Upper lobe of left lung (tissue), 6 donors: Measurements from ENCODE around the gene CYTIP. TPM values are rescaled to one million over a fixed set of nuclear protein-coding genes. Genes with fewer than 3 reads are reported as not detected.

Source experiments
- ATAC-seq, 2 donors: fragments of 200-7000 bp; cut with Tn5 transposase; one replicate each; pipeline ENCODE4 v1.9.1; 2022; ENCODE audit warnings: mild to moderate bottlenecking in 2 of 2, moderate library complexity in 2 of 2; ENCODE audit not compliant: low FRiP score in 2 of 2
- DNase-seq, 2 donors: peaks; one replicate each; pipeline ENCODE4 v3.0.0-alpha.2; 2019 to 2020
- H3K27ac ChIP-seq, 4 donors: fragments of 200-600 bp; sonication (generic); one replicate each; pipeline ENCODE4 v1.5.1; 2016 to 2019
- H3K27me3 ChIP-seq, 4 donors: fragments of 200-600 bp; sonication (generic); one replicate each; pipeline ENCODE4 v1.5.1; 2017 to 2019
- H3K36me3 ChIP-seq, 4 donors: fragments of 200-600 bp; sonication (generic); one replicate each; pipeline ENCODE4 v1.5.1; 2016 to 2019
- H3K4me1 ChIP-seq, 4 donors: fragments of 200-600 bp; sonication (generic); one replicate each; pipeline ENCODE4 v1.5.1; 2018 to 2019
- H3K4me3 ChIP-seq, 4 donors: fragments of 200-600 bp; sonication (generic); one replicate each; pipeline ENCODE4 v1.5.1; 2017 to 2019; ENCODE audit warnings: mild to moderate bottlenecking in 2 of 4, moderate library complexity in 1 of 4
- H3K9me3 ChIP-seq, 4 donors: fragments of 200-600 bp; sonication (generic); one replicate each; pipeline ENCODE4 v1.5.1; 2018 to 2019
- CTCF ChIP-seq, 6 experiments: fragments of 450-650 bp in 4 of 6; fragments of 200-600 bp in 2 of 6; sonication (generic) in 2 of 6; IDR thresholded peaks; one replicate each; pipeline ENCODE4 v1.5.1; 2016 to 2019; ENCODE audit warnings: antibody characterized with exemption in 6 of 6
- EP300 ChIP-seq, 4 donors: sonication (generic); formaldehyde crosslinking; IDR thresholded peaks; one replicate each; pipeline ENCODE4 v1.5.1; 2017; ENCODE audit warnings: antibody characterized with exemption in 4 of 4, control low read depth in 2 of 4
- POLR2A ChIP-seq, 4 donors: fragments of 450-650 bp; IDR thresholded peaks; one replicate each; pipeline ENCODE4 v1.5.1; 2016 to 2017; ENCODE audit warnings: antibody characterized with exemption in 4 of 4, mild to moderate bottlenecking in 2 of 4
- POLR2AphosphoS5 ChIP-seq, 2 donors: sonication (generic); formaldehyde crosslinking; IDR thresholded peaks; one replicate each; pipeline ENCODE4 v1.5.1; 2017; ENCODE audit warnings: antibody characterized with exemption in 2 of 2
- WGBS, 2 donors: methylation state at CpG; one replicate each; pipeline ENCODE4 v1.1.5; 2017 to 2018; 5-methylcytosine and 5-hydroxymethylcytosine counted together
- total RNA-seq, 6 donors: library from RNA; depleted of rRNA in 4 of 6; stranded (reverse); fragments of >200 nt in 4 of 6; gene quantifications; one replicate each; pipeline versions ENCODE4 v1.1.0 to v1.2.1, GENCODE V29; 2016 to 2021
- donor health status: DM: no; HTN: no; CAD: no; lungs with moderate emphysema.
- donor health status: DM: no; HTN: yes; CAD: no; lungs with severe emphysema.

Gene CYTIP
- total RNA-seq, 6 donors from 2014 or later, result 23.1 to 47.1 (median 28.5) TPM

GRCh38 chr2:157395811-157396210, 48.1 kb downstream of the CYTIP start:
- Histone ChIP-seq H3K36me3 (no peaks in the 10 kb centered on the region), H3K9me3 (no peaks in the 10 kb centered on the region), H3K27me3 (no peaks in the 10 kb centered on the region), H3K4me1 (no peaks in the 10 kb centered on the region), H3K27ac (no peak overlapping the region), H3K4me3 (no peak overlapping the region)
- WGBS, 2 donors, result 58 to 69% methylated on average over 3 of the region's 3 CpGs
- DNase-seq (no peak), ATAC-seq (no peak)
- no peak for TF ChIP-seq EP300 (IDR thresholded peaks at IDR 0.05)
- no peak for TF ChIP-seq POLR2A (IDR thresholded peaks at IDR 0.05)
- no peak for TF ChIP-seq CTCF (IDR thresholded peaks at IDR 0.05)
- TF ChIP-seq POLR2AphosphoS5 (IDR thresholded peaks at IDR 0.05), result no peak

GRCh38 chr2:157394928-157395327, 49.0 kb downstream of the CYTIP start:
- 79 to 83% methylated on average over 1 of the region's 1 CpG for WGBS, 2 donors
- Histone ChIP-seq H3K36me3 (no peaks in the 10 kb centered on the region), H3K4me3 (no peak overlapping the region), H3K4me1 (no peaks in the 10 kb centered on the region), H3K9me3 (no peaks in the 10 kb centered on the region), H3K27me3 (no peaks in the 10 kb centered on the region), H3K27ac (no peak overlapping the region)
- TF ChIP-seq EP300 (IDR thresholded peaks at IDR 0.05), result no peak
- DNase-seq (no peak), ATAC-seq (no peak)

GRCh38 chr2:157393348-157393747, 50.5 kb downstream of the CYTIP start:
- no peak for DNase-seq
- Histone ChIP-seq H3K36me3 (no peaks in the 10 kb centered on the region), H3K4me1 (no peaks in the 10 kb centered on the region), H3K27me3 (no peaks in the 10 kb centered on the region), H3K9me3 (no peaks in the 10 kb centered on the region), H3K27ac (no peak overlapping the region), H3K4me3 (no peak overlapping the region)
- TF ChIP-seq EP300 (IDR thresholded peaks at IDR 0.05) (no peak), POLR2AphosphoS5 (IDR thresholded peaks at IDR 0.05) (no peak), CTCF (IDR thresholded peaks at IDR 0.05) (no peak), POLR2A (IDR thresholded peaks at IDR 0.05) (no peak)
- WGBS, 2 donors, result 75 to 80% methylated on average over 3 of the region's 3 CpGs
- ATAC-seq, result no peak

- no peak for ATAC-seq
- Histone ChIP-seq H3K4me3 (no peak overlapping the region), H3K27me3 (no peaks in the 10 kb centered on the region), H3K9me3 (no peaks in the 10 kb centered on the region), H3K27ac (no peak overlapping the region), H3K36me3 (no peaks in the 10 kb centered on the region), H3K4me1 (no peaks in the 10 kb centered on the region)
- no peak for DNase-seq
- TF ChIP-seq POLR2AphosphoS5 (IDR thresholded peaks at IDR 0.05), result no peak
- TF ChIP-seq EP300 (IDR thresholded peaks at IDR 0.05), result no peak
- no peak for TF ChIP-seq POLR2A (IDR thresholded peaks at IDR 0.05)
- no peak for TF ChIP-seq CTCF (IDR thresholded peaks at IDR 0.05)
- 82 to 83% methylated on average over 2 of the region's 2 CpGs for WGBS, 2 donors
Measured at GRCh38 chr2:157388827-157389226, 55.1 kb downstream of the CYTIP start.

- Histone ChIP-seq H3K27me3 (no peaks in the 10 kb centered on the region), H3K9me3 (no peaks in the 10 kb centered on the region), H3K4me3 (no peak overlapping the region), H3K36me3 (no peaks in the 10 kb centered on the region), H3K4me1 (no peaks in the 10 kb centered on the region), H3K27ac (no peak overlapping the region)
- no peak for ATAC-seq
- 69 to 81% methylated on average over 1 of the region's 1 CpG for WGBS, 2 donors
- no peak for DNase-seq
- TF ChIP-seq POLR2AphosphoS5 (IDR thresholded peaks at IDR 0.05) (no peak), POLR2A (IDR thresholded peaks at IDR 0.05) (no peak), EP300 (IDR thresholded peaks at IDR 0.05) (no peak), CTCF (IDR thresholded peaks at IDR 0.05) (no peak)
Measured at GRCh38 chr2:157386747-157387146, 57.1 kb downstream of the CYTIP start.
